Endothelial cell of umbilical vein (primary cell): ENCODE data around the gene ZNF385B. TPM values are rescaled to one million over a fixed set of nuclear protein-coding genes. Genes with fewer than 3 reads are reported as not detected.

Experiments
- BruUV-seq: library from RNA; stranded (reverse); fragments of 400-500 nt; replicated peaks from 2 replicates; lab custom pipeline; 2021; lab: Mats Ljungman, UMichigan
- CTCF ChIA-PET: fragments of 300-600, 350-600 bp; sonication (Branson Sonifier 250); formaldehyde crosslinking; loops from one replicate; lab custom pipeline; 2021; ENCODE audit warnings: antibody characterized with exemption, inconsistent platforms; lab: Charles Lee
- POLR2A ChIA-PET: fragments of 300-600, 350-600 bp; sonication (Branson Sonifier 250); formaldehyde crosslinking; loops from one replicate; lab custom pipeline; 2021; ENCODE audit warnings: antibody characterized with exemption, inconsistent platforms; lab: Charles Lee
- DNase-seq: peaks from one replicate; pipeline ENCODE4 v3.0.0-alpha.2; 2011; ENCODE audit warnings: low read depth, low spot score
- FAIRE-seq: peaks from 2 replicates; lab custom pipeline; 2011; peaks lifted over from hg19 to GRCh38; lab: Jason Lieb, UNC
- H2AFZ ChIP-seq: 2 replicates; pipeline ENCODE4 v1.6.0; 2012; ENCODE audit warnings: low read depth, low read length, control low read depth, inconsistent platforms
- H3K27ac ChIP-seq: 2 replicates; pipeline ENCODE4 v1.5.1; 2011; ENCODE audit warnings: low read depth, mild to moderate bottlenecking, control low read depth, low read length, moderate library complexity; ENCODE audit not compliant: insufficient read depth
- H3K27me3 ChIP-seq, 2 experiments: 2 replicates each; pipeline versions ENCODE4 v1.6.0 to v1.6.1; 2011; ENCODE audit warnings: low read length in 2 of 2, mixed read lengths in 1 of 2; ENCODE audit not compliant: control insufficient read depth in 2 of 2, insufficient read depth in 2 of 2
- H3K36me3 ChIP-seq, 2 experiments: 2 replicates in 1 of 2; 3 replicates in 1 of 2; pipeline ENCODE4 v1.5.1; 2011; ENCODE audit warnings: low read length in 2 of 2, mild to moderate bottlenecking in 1 of 2, moderate library complexity in 1 of 2; ENCODE audit not compliant: control insufficient read depth in 2 of 2, insufficient read depth in 2 of 2; ENCODE audit errors: extremely low read depth in 1 of 2
- H3K4me1 ChIP-seq: 3 replicates; pipeline ENCODE4 v1.5.1; 2011; ENCODE audit warnings: mild to moderate bottlenecking, low read length; ENCODE audit not compliant: control insufficient read depth, insufficient read depth; ENCODE audit errors: extremely low read depth
- H3K4me2 ChIP-seq: 2 replicates; pipeline ENCODE4 v1.6.1; 2011; ENCODE audit warnings: low read length, control low read depth, mixed read lengths; ENCODE audit not compliant: insufficient read depth
- H3K4me3 ChIP-seq, 3 experiments: fragments of 200-600 bp in 1 of 3; sonication (generic), shearing (Covaris generic) in 1 of 3; replicated peaks in 1 of 3; 2 replicates each; pipeline ENCODE4 v1.5.1; 2011 to 2016; ENCODE audit warnings: control low read depth in 3 of 3, low read length in 3 of 3, mild to moderate bottlenecking in 2 of 3, inconsistent platforms in 1 of 3, low read depth in 1 of 3, moderate library complexity in 1 of 3; ENCODE audit not compliant: insufficient read depth in 1 of 3
- H3K79me2 ChIP-seq: 2 replicates; pipeline ENCODE4 v1.6.0; 2012; ENCODE audit warnings: low read length, inconsistent platforms; ENCODE audit not compliant: control insufficient read depth, insufficient read depth
- H3K9ac ChIP-seq: replicated peaks from 2 replicates; pipeline ENCODE3; 2011; ENCODE audit warnings: low read length, control low read depth; ENCODE audit not compliant: insufficient read depth; ENCODE audit errors: extremely low read depth
- H3K9me1 ChIP-seq: replicated peaks from 3 replicates; pipeline ENCODE4 v1.6.0; 2011; ENCODE audit warnings: mild to moderate bottlenecking, low read length; ENCODE audit not compliant: control insufficient read depth, insufficient read depth; ENCODE audit errors: extremely low read depth
- H3K9me3 ChIP-seq: replicated peaks from 2 replicates; pipeline ENCODE4 v1.5.1; 2012; ENCODE audit warnings: low read length, inconsistent platforms; ENCODE audit not compliant: control insufficient read depth, insufficient read depth
- H4K20me1 ChIP-seq: replicated peaks from 2 replicates; pipeline ENCODE3; 2011; ENCODE audit warnings: mild to moderate bottlenecking, low read length; ENCODE audit not compliant: control insufficient read depth, insufficient read depth; ENCODE audit errors: extremely low read depth
- EZH2 ChIP-seq: IDR thresholded peaks from 2 replicates; pipeline ENCODE4 v1.6.1; 2012; ENCODE audit warnings: borderline replicate concordance, low read depth, mild to moderate bottlenecking, moderate library complexity, low read length, inconsistent platforms; ENCODE audit not compliant: severe bottlenecking
- FOS ChIP-seq: IDR thresholded peaks from 2 replicates; pipeline ENCODE4 v1.6.1; 2011; ENCODE audit warnings: mild to moderate bottlenecking, low read length, moderate library complexity, borderline replicate concordance; ENCODE audit not compliant: insufficient read depth
- GATA2 ChIP-seq: IDR thresholded peaks from 2 replicates; pipeline ENCODE4 v1.7.0; 2011; ENCODE audit warnings: low read depth, mild to moderate bottlenecking, moderate library complexity, mixed read lengths, low read length; ENCODE audit not compliant: insufficient read length, insufficient read depth
- JUN ChIP-seq: IDR thresholded peaks from 2 replicates; pipeline ENCODE4 v1.6.1; 2011; ENCODE audit warnings: borderline replicate concordance, low read depth; ENCODE audit not compliant: insufficient read length, insufficient read depth
- MYC ChIP-seq: IDR thresholded peaks from one replicate; pipeline ENCODE4 v1.6.1; 2011; ENCODE audit warnings: mild to moderate bottlenecking, low read depth, low read length
- POLR2A ChIP-seq: IDR thresholded peaks from 2 replicates; pipeline ENCODE4 v1.6.1; 2012; ENCODE audit warnings: low read depth, mild to moderate bottlenecking, control low read depth, low read length
- POLR2AphosphoS5 ChIP-seq: IDR thresholded peaks from 2 replicates; pipeline ENCODE4 v1.6.1; 2012; ENCODE audit warnings: low read depth, mild to moderate bottlenecking, control low read depth, low read length, moderate library complexity; ENCODE audit not compliant: insufficient read depth
- dilution Hi-C: fragments of 300-500 bp; cut with MboI; formaldehyde crosslinking; loops from one replicate; pipeline ENCODE4 v1.15.0; 2019; ENCODE audit warnings: low sequenced_read_pairs; ENCODE audit not compliant: extremely low pct_ligation_motif_present
- intact Hi-C: fragments of 100-400 bp; cut with micrococcal nuclease; formaldehyde crosslinking; loops from one replicate; pipeline ENCODE4 v1.10.0; 2022
- polyA plus RNA-seq, 4 experiments: library from polyadenylated mRNA; depleted of rRNA in 3 of 4; stranded (reverse) in 3 of 4; unstranded in 1 of 4; fragments of >200 nt; gene quantifications; 2 replicates each; pipeline versions ENCODE4 v1.2.1 to v1.2.3, GENCODE V29; 2011 to 2012; ENCODE audit warnings: missing spikeins in 1 of 4
- total RNA-seq: library from RNA; stranded (reverse); gene quantifications from 2 replicates; pipeline ENCODE4 v1.2.3, GENCODE V29; 2021
- TF ChIP-seq, protein P1 (sequence below), 2 donors: IDR thresholded peaks; 1 replicate in 1 of 2; 2 replicates in 1 of 2; pipeline ENCODE4 v1.5.1; 2011; ENCODE audit warnings: low read length in 2 of 2, mild to moderate bottlenecking in 2 of 2, moderate library complexity in 2 of 2, control low read depth in 1 of 2, inconsistent platforms in 1 of 2, low read depth in 1 of 2; ENCODE audit not compliant: insufficient read depth in 1 of 2; ENCODE audit errors: extremely low read depth in 1 of 2
- TF ChIP-seq, protein P2 (sequence below): IDR thresholded peaks from 2 replicates; pipeline ENCODE4 v1.6.1; 2011; ENCODE audit not compliant: insufficient read depth, insufficient read length

Gene ZNF385B
- total and polyA plus RNA-seq, 2 donors (not counting 3 experiments of a cell fraction or from before 2014, with no cell fraction given) = not detected

DNA sequence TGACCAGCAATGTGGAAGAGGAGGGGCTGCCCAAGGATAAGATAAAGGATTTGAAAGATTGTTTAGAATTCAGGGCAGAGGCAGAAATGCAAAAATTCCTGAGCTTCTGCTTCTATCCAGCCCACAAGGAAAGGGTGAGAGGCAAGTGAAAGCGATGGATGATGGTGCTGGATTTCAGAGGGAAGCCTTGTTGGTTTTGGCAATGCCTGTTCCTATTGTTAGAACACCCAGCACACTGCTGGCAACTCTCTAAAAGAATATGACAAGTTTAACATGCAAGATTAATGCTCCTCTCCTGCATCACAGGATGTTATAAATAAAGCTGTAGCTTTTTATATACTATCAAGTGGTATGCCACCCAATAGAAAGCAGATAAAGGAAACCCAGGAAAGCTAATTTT is 92.6 kb downstream of the ZNF385B start:
- CTCF ChIA-PET = no interaction called here
- H3K4me1 ChIP-seq = no peaks in the 10 kb centered on the region
- peak; percentile 18 for FAIRE-seq
- no peaks in the 10 kb centered on the region for H3K9me3 ChIP-seq
- no peaks in the 10 kb centered on the region for H4K20me1 ChIP-seq
- H3K27me3 ChIP-seq = no peaks in the 10 kb centered on the region
- no peak overlapping the region for H3K4me3 ChIP-seq
- TF ChIP-seq MYC = no peak
- TF ChIP-seq JUN = no peak
- no peak for TF ChIP-seq POLR2A
- TF ChIP-seq EZH2 = no peak
- no peak for TF ChIP-seq FOS
- no peak for TF ChIP-seq GATA2
- TF ChIP-seq, protein P1, sequence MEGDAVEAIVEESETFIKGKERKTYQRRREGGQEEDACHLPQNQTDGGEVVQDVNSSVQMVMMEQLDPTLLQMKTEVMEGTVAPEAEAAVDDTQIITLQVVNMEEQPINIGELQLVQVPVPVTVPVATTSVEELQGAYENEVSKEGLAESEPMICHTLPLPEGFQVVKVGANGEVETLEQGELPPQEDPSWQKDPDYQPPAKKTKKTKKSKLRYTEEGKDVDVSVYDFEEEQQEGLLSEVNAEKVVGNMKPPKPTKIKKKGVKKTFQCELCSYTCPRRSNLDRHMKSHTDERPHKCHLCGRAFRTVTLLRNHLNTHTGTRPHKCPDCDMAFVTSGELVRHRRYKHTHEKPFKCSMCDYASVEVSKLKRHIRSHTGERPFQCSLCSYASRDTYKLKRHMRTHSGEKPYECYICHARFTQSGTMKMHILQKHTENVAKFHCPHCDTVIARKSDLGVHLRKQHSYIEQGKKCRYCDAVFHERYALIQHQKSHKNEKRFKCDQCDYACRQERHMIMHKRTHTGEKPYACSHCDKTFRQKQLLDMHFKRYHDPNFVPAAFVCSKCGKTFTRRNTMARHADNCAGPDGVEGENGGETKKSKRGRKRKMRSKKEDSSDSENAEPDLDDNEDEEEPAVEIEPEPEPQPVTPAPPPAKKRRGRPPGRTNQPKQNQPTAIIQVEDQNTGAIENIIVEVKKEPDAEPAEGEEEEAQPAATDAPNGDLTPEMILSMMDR (IDR thresholded peaks at IDR 0.05; ENCODE audit: extremely low read depth in 1 of 2, insufficient read depth in 1 of 2, low read depth in 1 of 2, low read length in 2 of 2) = no peak
- TF ChIP-seq, protein P2, sequence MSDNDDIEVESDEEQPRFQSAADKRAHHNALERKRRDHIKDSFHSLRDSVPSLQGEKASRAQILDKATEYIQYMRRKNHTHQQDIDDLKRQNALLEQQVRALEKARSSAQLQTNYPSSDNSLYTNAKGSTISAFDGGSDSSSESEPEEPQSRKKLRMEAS = no peak
- no peak for TF ChIP-seq POLR2AphosphoS5
- no peak overlapping the region for H3K9ac ChIP-seq
- no peak overlapping the region for H2AFZ ChIP-seq
- DNase-seq = peak; percentile 75
- no TSS peak for BruUV-seq
- intact Hi-C loops = no loop called here
- dilution Hi-C loops = no loop called here
- POLR2A ChIA-PET = no interaction called here
- no peak overlapping the region for H3K4me2 ChIP-seq
- no peak overlapping the region for H3K27ac ChIP-seq
- no peaks in the 10 kb centered on the region for H3K79me2 ChIP-seq
- H3K9me1 ChIP-seq = no peaks in the 10 kb centered on the region
- no peaks in the 10 kb centered on the region for H3K36me3 ChIP-seq
